ENCODE measurements around the gene UGGT2.
"Not testable (repeated sequence)": the region's sequence is repeated elsewhere in the genome, so short reads cannot be mapped to it uniquely, and the experiment has no call there.

The UGGT2 gene

GRCh38 chr13:96053003-96053703, at the start of gene UGGT2:
UGGT2 (minus strand) TSS chr13:96053401; CDS start chr13:96053312, 89 bp downstream.
- no peak for DNase-seq (ENCODE audit: low read depth in 1 of 2, low spot score in 1 of 2)

GRCh38 chr13:96100457-96101220, 47.4 kb upstream of the UGGT2 start:
- no peak for DNase-seq (ENCODE audit: low read depth in 1 of 2, low spot score in 1 of 2)

- DNase-seq (ENCODE audit: low read depth in 1 of 2, low spot score in 1 of 2), result no peak
Measured at GRCh38 chr13:96093296-96094006, 40.2 kb upstream of the UGGT2 start.

GRCh38 chr13:96091164-96092117, 38.2 kb upstream of the UGGT2 start:
- DNase-seq (ENCODE audit: low read depth in 1 of 2, low spot score in 1 of 2), result no peak

GRCh38 chr13:96090240-96091101, 37.3 kb upstream of the UGGT2 start:
- no peak for DNase-seq (ENCODE audit: low read depth in 1 of 2, low spot score in 1 of 2)

- no peak for DNase-seq (ENCODE audit: low read depth in 1 of 2, low spot score in 1 of 2)
Measured at GRCh38 chr13:96089749-96090239, 36.6 kb upstream of the UGGT2 start, which contains the start of gene HS6ST3. HS6ST3 (plus strand) TSS chr13:96090107.

- DNase-seq (ENCODE audit: low read depth in 1 of 2, low spot score in 1 of 2), result no peak
Measured at GRCh38 chr13:96089139-96089538, 35.9 kb upstream of the UGGT2 start.

GRCh38 chr13:96086736-96087135, 33.5 kb upstream of the UGGT2 start:
- no peak for DNase-seq (ENCODE audit: low read depth in 1 of 2, low spot score in 1 of 2)

GRCh38 chr13:96082640-96083039, 29.4 kb upstream of the UGGT2 start:
- DNase-seq (ENCODE audit: low read depth in 1 of 2, low spot score in 1 of 2), result no peak

- no peak for DNase-seq (ENCODE audit: low read depth in 1 of 2, low spot score in 1 of 2)
Measured at GRCh38 chr13:96081888-96082287, 28.7 kb upstream of the UGGT2 start.

GRCh38 chr13:96080676-96081075, 27.5 kb upstream of the UGGT2 start:
- DNase-seq (ENCODE audit: low read depth in 1 of 2, low spot score in 1 of 2), result no peak

- no peak for DNase-seq (ENCODE audit: low read depth in 1 of 2, low spot score in 1 of 2)
Measured at GRCh38 chr13:96075953-96076543, 22.8 kb upstream of the UGGT2 start.

- no peak for DNase-seq (ENCODE audit: low read depth in 1 of 2, low spot score in 1 of 2)
Measured at GRCh38 chr13:96072392-96072791, 19.2 kb upstream of the UGGT2 start.

- no peak for DNase-seq (ENCODE audit: low read depth in 1 of 2, low spot score in 1 of 2)
Measured at GRCh38 chr13:96071504-96071903, 18.3 kb upstream of the UGGT2 start.

GRCh38 chr13:96068729-96069128, 15.5 kb upstream of the UGGT2 start:
- DNase-seq (ENCODE audit: low read depth in 1 of 2, low spot score in 1 of 2), result no peak

GRCh38 chr13:96065849-96066248, 12.6 kb upstream of the UGGT2 start:
- no peak for DNase-seq (ENCODE audit: low read depth in 1 of 2, low spot score in 1 of 2)

GRCh38 chr13:96052656-96053002, 572 bp downstream of the UGGT2 start:
- no peak for DNase-seq (ENCODE audit: low read depth in 1 of 2, low spot score in 1 of 2)

- DNase-seq (ENCODE audit: low read depth in 1 of 2, low spot score in 1 of 2), result not testable (repeated sequence)
Measured at GRCh38 chr13:96051946-96052345, 1.3 kb downstream of the UGGT2 start.

GRCh38 chr13:96051491-96051890, 1.7 kb downstream of the UGGT2 start:
- not testable (repeated sequence) for DNase-seq (ENCODE audit: low read depth in 1 of 2, low spot score in 1 of 2)
